Measurements from ENCODE around the gene RNF169.

- TF ChIP-seq CTCF (IDR thresholded peaks at IDR 0.05) (no peak), POLR2A (IDR thresholded peaks at IDR 0.05) (no peak), POLR2AphosphoS5 (IDR thresholded peaks at IDR 0.05) (no peak)
Observed at GRCh38 chr11:74703211-74703610, 45.4 kb upstream of the RNF169 start.

Measured in suprapubic skin (tissue), 4 donors.